SU-DHL-6 (cell line): ENCODE data around the gene CADPS.

Experiments used
- EZH2phosphoT487 ChIP-seq: fragments of 200-600 bp; sonication (generic), shearing (Covaris generic); conservative IDR thresholded peaks from 2 replicates; pipeline ENCODE4 v1.6.1; 2018; ENCODE audit warnings: mild to moderate bottlenecking, antibody characterized with exemption, low read length, moderate library complexity, mixed read lengths
- TF ChIP-seq, protein P1 (sequence below): fragments of 200-600 bp; sonication (generic); IDR thresholded peaks from one replicate; pipeline ENCODE4 v1.5.1; 2017; ENCODE audit warnings: antibody characterized with exemption, mild to moderate bottlenecking, low read length, moderate library complexity; ENCODE audit not compliant: insufficient read depth, poor library complexity, severe bottlenecking

DNA sequence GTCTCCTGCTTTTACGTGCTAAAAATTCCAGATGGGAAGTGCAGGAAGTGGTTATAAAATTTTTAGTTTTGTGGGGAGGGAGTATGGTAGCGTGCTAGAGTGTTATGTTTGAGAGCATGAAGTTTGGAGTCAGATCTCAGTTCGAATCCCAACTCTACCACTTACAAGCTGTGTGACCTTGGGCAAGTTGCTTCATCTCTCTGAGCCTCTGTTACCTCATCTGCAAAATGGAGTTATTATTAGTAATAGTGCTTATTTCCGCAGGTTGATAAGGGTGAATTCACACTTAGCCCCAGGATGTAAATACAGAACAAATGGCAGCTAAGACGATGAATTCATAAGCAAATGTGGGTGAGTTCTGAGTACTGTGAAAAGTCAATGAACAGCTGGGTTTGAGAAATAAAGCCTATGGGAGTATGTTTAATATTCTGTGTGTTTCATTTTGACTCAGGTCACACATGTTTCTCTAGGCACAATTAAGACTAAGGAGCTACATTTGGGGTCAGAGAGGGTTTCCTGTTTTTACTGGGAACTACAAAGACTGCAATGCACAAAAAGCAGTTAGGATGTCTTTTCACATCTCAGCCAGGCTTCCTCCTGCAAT lies 428.8 kb downstream of the CADPS start:
- TF ChIP-seq, protein P1, sequence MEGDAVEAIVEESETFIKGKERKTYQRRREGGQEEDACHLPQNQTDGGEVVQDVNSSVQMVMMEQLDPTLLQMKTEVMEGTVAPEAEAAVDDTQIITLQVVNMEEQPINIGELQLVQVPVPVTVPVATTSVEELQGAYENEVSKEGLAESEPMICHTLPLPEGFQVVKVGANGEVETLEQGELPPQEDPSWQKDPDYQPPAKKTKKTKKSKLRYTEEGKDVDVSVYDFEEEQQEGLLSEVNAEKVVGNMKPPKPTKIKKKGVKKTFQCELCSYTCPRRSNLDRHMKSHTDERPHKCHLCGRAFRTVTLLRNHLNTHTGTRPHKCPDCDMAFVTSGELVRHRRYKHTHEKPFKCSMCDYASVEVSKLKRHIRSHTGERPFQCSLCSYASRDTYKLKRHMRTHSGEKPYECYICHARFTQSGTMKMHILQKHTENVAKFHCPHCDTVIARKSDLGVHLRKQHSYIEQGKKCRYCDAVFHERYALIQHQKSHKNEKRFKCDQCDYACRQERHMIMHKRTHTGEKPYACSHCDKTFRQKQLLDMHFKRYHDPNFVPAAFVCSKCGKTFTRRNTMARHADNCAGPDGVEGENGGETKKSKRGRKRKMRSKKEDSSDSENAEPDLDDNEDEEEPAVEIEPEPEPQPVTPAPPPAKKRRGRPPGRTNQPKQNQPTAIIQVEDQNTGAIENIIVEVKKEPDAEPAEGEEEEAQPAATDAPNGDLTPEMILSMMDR, result no peak
- TF ChIP-seq EZH2phosphoT487, result no peak
